HL-60 (cell line): ENCODE measurements around the gene APBB2.

Source experiments
- DNase-seq, 2 experiments: peaks; one replicate each; pipeline ENCODE4 v3.0.0-alpha.2; 2010 to 2020; ENCODE audit warnings: low read depth in 1 of 2, low spot score in 1 of 2
- H3K27ac ChIP-seq: fragments of 250-450 bp; sonication (Bioruptor Pico); replicated peaks from 2 replicates; pipeline ENCODE4 v1.5.1; 2020; ENCODE audit warnings: mild to moderate bottlenecking, moderate library complexity
- H3K27me3 ChIP-seq: fragments of 250-450 bp; sonication (Bioruptor Pico); 2 replicates; pipeline ENCODE4 v1.5.1; 2021; ENCODE audit warnings: mild to moderate bottlenecking, moderate library complexity; ENCODE audit not compliant: insufficient read depth, poor library complexity, severe bottlenecking
- H3K4me3 ChIP-seq: replicated peaks from 2 replicates; pipeline ENCODE4 v1.5.1; 2011; ENCODE audit warnings: mild to moderate bottlenecking, control low read depth, low read length; ENCODE audit not compliant: insufficient read depth
- GABPA ChIP-seq: IDR thresholded peaks from 2 replicates; pipeline ENCODE4 v1.6.1; 2012; ENCODE audit warnings: low read depth
- POLR2AphosphoS5 ChIP-seq: IDR thresholded peaks from 2 replicates; pipeline ENCODE4 v1.6.1; 2012; ENCODE audit warnings: low read depth
- REST ChIP-seq: IDR thresholded peaks from 2 replicates; pipeline ENCODE4 v1.6.1; 2012; ENCODE audit warnings: low read depth; ENCODE audit not compliant: insufficient replicate concordance
- SPI1 ChIP-seq: IDR thresholded peaks from 2 replicates; pipeline ENCODE4 v1.6.1; 2012; ENCODE audit warnings: low read depth, mild to moderate bottlenecking, borderline replicate concordance
- TF ChIP-seq, protein P1 (sequence below): IDR thresholded peaks from one replicate; pipeline ENCODE4 v1.5.1; 2011; ENCODE audit warnings: low read length, control low read depth, inconsistent platforms; ENCODE audit not compliant: insufficient read depth

APBB2 gene

GRCh38 chr4:40804598-40804997 lies 409.7 kb downstream of the APBB2 start:
- no peak overlapping the region for H3K27ac ChIP-seq
- no peak for DNase-seq
- no peak for TF ChIP-seq REST
- no peak for TF ChIP-seq POLR2AphosphoS5
- TF ChIP-seq, protein P1, sequence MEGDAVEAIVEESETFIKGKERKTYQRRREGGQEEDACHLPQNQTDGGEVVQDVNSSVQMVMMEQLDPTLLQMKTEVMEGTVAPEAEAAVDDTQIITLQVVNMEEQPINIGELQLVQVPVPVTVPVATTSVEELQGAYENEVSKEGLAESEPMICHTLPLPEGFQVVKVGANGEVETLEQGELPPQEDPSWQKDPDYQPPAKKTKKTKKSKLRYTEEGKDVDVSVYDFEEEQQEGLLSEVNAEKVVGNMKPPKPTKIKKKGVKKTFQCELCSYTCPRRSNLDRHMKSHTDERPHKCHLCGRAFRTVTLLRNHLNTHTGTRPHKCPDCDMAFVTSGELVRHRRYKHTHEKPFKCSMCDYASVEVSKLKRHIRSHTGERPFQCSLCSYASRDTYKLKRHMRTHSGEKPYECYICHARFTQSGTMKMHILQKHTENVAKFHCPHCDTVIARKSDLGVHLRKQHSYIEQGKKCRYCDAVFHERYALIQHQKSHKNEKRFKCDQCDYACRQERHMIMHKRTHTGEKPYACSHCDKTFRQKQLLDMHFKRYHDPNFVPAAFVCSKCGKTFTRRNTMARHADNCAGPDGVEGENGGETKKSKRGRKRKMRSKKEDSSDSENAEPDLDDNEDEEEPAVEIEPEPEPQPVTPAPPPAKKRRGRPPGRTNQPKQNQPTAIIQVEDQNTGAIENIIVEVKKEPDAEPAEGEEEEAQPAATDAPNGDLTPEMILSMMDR, result no peak
- TF ChIP-seq SPI1, result no peak
- no peak overlapping the region for H3K4me3 ChIP-seq
- H3K27me3 ChIP-seq, result no peaks in the 10 kb centered on the region

DNA sequence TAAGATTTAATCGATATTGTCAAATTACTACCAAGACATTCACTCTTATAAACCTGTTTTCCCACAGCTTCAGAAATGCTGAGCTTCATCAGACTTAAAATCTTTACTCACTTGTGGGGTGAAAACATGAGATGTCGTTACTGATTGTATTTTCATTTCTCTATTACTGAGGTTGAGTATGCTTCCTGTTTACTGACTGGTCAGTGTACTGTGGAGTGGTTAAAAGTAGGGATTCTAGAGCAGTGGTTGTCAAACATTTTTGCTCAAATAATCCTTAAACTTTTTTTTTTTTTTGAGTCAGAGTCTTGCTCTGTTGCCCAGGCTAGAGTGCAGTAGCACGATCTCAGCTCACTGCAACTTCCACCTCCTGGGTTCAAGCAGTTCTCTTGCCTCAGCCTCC lies 414.3 kb downstream of the APBB2 start:
- TF ChIP-seq REST (no peak), POLR2AphosphoS5 (no peak), SPI1 (no peak), GABPA (no peak)
- TF ChIP-seq, protein P1, result no peak
- Histone ChIP-seq H3K27ac (no peak overlapping the region), H3K27me3 (no peaks in the 10 kb centered on the region), H3K4me3 (no peak overlapping the region)
- no peak for DNase-seq

GRCh38 chr4:40789771-40790170 lies 424.6 kb downstream of the APBB2 start:
- no peak overlapping the region for H3K27ac ChIP-seq
- TF ChIP-seq REST (no peak), SPI1 (no peak), POLR2AphosphoS5 (no peak), GABPA (no peak)
- TF ChIP-seq, protein P1, result no peak
- DNase-seq, result no peak

More at GRCh38 chr4:40789771-40790170, 424.6 kb downstream of the APBB2 start:
- H3K4me3 ChIP-seq, result no peak overlapping the region
- no peaks in the 10 kb centered on the region for H3K27me3 ChIP-seq
